Kidney tubule cell (primary cell): Measurements from ENCODE around the gene KCNN4.
"Not testable (repeated sequence)": the region's sequence is repeated elsewhere in the genome, so short reads cannot be mapped to it uniquely, and the experiment has no call there.

Experiments
- DNase-seq: peaks from one replicate; pipeline ENCODE4 v3.0.0-alpha.2; 2018; ENCODE audit warnings: low spot score

KCNN4 gene

GRCh38 chr19:43780706-43781525 is at the start of gene KCNN4:
TSS of gene KCNN4 (minus strand) at chr19:43780973. CDS start at chr19:43780861, 112 bp downstream.
- peak; percentile 73 for DNase-seq

DNA sequence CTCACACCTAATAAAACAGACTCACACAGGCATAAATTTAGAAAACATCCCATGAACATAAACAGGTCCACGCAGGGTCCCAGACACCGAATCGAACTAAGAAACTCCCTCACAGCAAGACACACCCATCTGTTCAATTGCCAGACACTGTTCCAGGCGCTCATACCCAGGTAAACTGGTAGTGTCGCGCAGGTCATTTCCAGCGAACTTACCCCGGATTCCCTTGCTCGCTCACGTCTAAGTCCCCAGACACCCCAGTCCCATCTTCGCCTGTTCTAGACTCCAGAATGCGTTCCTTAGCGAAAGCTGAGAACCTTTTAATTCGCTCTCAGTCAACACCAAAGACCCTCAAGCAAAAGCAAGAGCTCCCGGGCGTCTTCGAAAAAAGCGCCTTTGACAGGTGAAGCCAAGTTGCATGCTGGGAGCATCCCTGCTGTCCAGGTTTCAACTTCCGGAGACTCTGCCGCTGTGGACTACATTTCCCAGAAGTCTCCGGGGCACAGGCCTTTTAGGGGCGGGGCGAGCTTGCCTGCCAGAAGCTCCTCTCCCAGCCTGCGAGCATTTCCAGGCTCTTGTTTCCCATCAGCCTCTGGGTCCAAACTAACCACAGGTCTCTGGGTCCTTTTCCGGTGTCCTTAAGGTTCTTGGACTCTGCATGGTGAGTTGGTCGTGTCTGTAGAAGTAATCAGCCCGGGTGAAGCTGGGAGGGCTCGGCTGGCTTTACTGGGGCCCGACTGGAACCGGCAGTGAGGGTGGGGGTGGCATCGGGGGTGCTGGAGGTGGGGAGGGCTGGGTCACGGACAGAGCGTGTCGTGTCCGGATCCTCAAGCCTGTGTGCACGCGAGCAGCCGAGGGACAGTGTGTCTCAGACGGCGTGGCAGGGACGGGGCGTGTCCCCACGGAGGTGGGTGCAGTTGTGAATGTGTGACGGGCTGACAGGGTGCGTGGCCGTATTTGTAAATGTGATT is 46.3 kb upstream of the KCNN4 start, which contains the start of gene ZNF283:
TSS of gene ZNF283 (plus strand) at position 535 of the 968 bp plus-strand sequence. CDS start 6,184 bp downstream, outside the sequence.
- DNase-seq, result peak; percentile 93

DNA sequence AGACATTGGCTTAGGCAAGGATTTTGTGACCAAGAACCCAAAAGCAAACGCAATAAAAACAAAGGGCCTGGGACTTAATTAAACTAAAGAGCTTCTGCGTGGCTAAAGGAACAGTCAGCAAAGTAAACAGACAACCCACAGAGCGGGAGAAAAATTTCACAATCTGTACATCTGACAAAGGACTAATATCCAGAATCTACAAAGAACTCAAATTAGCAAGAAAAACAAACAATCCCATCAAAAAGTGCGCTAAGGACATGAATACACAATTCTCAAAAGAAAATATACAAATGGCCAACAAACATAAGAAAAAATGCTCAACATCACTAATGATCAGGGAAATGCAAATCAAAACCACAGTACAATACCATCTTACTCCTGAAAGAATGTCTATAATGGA is 43.8 kb upstream of the KCNN4 start:
- not testable (repeated sequence) for DNase-seq

DNA sequence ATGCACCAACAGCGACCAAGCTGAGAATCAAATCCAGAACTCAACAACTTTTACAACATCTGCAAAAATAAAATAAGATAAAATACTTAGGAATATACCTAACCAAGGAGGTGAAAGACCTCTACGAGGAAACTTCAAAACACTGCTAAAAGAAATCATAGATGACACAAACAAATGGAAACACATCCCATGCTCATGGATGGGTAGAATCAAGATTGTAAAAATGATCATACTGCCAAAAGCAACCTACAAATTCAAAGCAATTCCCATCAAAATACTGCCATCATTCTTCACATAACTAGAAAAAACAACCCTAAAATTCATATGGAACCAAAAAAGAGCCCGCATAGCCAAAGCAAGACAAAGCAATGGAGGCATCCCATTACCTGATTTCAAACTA is 43.1 kb upstream of the KCNN4 start:
- not testable (repeated sequence) for DNase-seq

GRCh38 chr19:43820884-43821215 is 40.1 kb upstream of the KCNN4 start:
- DNase-seq, result no peak

GRCh38 chr19:43820098-43820883 is 39.5 kb upstream of the KCNN4 start:
- DNase-seq, result peak; percentile 22

GRCh38 chr19:43818500-43818899 is 37.7 kb upstream of the KCNN4 start:
- no peak for DNase-seq

DNA sequence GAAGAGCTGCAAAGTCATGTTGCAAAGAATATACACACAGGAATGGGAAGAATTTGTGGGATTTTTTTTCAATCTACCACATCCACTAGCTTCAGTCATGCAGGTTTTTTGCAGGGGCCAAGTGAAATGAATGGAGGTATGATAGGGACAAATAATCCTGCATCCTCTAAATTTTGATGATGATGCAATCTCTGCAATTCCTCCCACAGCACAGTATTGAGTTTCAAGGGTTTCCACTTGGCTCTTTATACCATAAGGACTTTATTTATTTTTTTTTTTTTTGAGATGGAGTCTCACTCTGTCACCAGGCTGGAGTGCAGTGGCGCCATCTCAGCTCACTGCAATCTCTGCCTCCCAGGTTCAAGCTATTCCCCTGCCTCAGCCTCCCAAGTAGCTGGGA is 36.7 kb upstream of the KCNN4 start:
- not testable (repeated sequence) for DNase-seq

- DNase-seq, result peak; percentile 25
Observed at GRCh38 chr19:43814663-43815352, 34.0 kb upstream of the KCNN4 start.

GRCh38 chr19:43812688-43813087 is 31.9 kb upstream of the KCNN4 start:
- no peak for DNase-seq

DNA sequence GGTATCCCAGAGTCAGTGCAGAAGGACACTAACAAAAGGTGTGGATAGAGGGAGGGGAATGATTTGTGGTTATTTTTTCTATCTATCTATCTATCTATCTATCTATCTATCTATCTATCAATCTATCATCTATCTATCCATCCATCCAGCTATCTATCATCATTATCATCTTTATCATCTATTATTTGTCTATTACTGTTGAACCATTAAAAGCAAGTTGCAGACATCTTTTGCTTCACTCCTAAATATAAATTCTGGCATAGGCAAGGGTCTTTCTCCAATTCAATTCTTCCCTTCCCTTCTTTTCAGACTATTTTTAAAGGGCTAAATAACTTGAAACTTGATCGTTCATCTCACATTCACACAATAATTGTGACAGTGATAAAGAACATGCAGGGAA is 31.5 kb upstream of the KCNN4 start:
- DNase-seq, result no peak

- no peak for DNase-seq
Observed at GRCh38 chr19:43811837-43812236, 31.1 kb upstream of the KCNN4 start.

DNA sequence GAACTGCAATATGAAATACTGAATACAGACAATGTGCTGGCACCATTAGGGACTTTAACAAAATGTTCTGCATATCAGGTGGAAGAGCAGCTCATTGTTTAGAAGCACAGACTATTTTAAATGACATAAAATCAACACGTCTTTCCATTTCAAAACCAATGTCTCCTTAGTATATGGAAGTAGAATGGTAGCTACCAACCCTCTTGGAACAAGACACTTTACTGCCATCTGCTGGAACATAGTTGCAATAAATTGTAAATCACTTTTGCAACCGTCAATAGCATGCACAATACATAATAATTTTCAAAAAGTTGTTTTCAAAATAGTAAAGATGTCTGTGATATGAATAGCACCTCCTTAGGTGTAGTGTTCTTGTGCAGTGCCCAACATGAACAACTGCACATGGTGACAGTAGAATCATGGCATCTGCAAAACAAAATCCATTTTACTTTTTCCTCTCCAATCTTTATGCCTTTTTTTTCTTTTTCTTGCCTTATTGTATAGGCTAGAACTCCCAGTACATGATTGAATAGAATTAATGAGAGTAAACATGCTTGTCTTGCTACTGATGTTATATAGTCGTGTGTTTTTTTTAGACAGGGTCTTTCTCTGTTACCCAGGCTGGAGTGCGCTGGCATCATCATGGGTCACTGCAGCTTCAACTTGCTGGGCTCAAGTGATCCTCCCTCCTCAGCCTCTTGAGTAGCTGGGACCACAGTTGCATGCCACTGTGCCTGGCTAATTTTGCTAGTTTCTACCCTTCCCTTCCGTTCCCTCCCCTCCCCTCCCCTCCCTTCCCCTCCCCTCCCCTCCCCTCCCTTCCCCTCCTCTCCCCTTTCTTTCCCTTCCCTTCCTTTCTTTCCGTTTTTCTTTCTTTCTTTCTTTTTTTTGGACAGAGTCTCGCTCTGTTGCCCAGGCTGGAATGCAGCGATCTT is 29.3 kb upstream of the KCNN4 start:
- DNase-seq, result peak; percentile 66

DNA sequence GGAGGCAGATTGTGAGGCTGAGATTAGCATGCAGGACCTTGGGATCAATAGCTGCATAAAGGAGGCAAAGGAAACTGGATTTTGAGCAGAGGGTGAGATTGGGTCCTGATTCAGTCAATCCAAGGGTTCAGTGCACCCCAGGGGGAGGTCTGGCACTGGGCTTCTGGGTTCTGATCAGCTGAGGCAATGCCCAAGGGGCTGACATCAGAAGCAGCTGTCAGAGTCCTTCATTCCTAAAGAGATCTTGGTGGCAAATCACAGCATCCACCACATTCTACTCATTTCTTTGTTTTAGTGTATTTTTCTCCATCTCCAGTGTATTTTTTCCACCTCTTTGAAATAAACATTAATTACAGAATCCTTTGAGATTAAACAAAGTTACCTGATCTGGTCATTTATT is 26.9 kb upstream of the KCNN4 start:
- no peak for DNase-seq

DNA sequence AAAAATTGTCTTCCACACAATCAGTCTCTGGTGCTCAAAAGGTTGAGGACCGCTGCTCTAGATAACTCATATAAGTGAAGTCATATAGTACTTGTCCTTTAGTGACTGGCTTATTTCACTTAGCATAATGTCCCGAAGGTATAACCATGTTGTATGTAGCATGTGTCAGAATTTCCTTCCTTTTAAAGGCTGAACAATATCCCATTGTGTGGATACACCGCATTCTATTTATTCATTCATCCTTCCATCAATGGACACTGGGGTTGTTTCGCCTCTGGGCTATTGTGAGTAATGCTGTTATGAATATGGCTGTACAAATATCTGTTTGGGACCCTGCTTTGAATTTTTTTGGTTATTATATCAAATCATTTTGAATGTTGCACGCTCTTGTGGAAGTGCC is 26.1 kb upstream of the KCNN4 start:
- DNase-seq, result no peak

DNA sequence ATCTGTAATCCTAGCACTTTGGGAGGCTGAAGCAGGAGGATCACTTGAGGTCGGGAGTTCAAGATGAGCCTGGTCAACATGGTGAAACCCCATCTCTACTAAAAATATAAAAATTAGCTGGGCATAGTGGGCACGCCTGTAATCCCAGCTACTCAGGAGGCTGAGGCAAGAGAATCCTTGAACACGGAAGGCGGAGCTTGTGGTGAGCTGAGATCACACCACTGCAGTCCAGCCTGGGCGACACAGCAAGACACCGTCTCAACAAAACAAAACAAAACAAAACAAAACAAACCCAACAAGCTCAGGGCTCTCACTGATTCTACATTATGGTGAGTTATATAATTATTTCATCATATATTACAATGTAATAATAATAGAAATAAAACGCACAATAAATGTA is 25.6 kb upstream of the KCNN4 start:
- not testable (repeated sequence) for DNase-seq

DNA sequence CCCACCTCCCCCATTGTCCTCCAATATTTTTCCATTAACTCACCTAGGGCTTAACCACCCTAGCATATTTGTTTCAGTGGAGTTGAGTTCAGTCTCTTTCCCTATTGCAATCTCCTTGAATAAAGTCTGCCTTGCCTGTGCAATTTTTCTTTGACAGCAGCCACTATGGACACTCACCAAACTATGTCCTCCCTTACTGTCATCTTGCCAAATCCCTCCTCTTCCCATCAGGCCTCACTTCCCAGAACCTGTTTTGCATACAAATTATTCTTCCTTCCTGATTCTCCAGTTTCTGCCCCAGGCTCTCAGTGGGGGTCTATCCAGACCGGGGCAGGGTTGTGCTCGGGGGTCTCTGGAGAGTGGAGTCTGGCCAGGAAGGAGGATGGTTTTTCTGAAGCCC is 23.7 kb upstream of the KCNN4 start:
- DNase-seq, result no peak

DNA sequence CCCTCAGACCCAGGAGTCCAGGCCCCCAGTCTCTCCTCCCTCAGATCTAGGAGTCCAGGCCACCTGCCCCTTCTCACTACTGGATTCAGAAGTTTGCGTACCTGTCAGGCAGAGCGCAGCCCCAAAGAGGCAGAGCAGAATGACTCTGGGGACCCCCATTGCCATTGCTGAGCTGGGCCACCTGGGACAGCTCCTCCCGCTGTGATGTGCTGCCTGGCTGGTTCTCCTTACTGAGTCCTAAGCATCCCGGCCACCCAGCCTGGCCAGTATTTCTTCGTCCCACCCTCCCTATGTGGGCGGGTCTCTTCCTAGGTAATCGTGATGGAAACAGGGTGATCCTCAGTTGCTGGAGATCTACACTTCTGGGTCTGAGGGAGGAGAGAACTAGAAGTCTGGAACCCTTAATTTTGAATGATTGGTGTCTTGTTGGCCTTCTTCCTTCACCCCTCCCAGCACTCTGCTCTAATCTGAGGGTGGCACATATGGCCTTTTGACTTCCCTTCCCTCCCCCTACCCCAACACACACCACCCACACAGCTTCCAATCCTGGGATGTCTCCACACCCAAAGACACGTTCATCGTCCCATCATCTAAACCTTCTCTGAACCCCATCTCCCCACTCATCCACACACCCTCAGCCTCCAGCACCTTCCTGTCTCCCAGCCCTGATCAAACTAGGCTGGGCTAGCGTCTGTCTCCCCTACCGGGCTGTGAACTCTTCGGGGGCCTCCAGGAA is 21.6 kb upstream of the KCNN4 start, which contains the start of gene LYPD5:
TSS of gene LYPD5 (minus strand) at position 232 of the 736 bp plus-strand sequence. CDS start at position 165, 67 bp downstream.
- no peak for DNase-seq

- DNase-seq, result peak; percentile 13
Observed at GRCh38 chr19:43799502-43800142, 18.8 kb upstream of the KCNN4 start.
